ENCODE results near the gene XIAP. TPM values are rescaled to one million over a fixed set of nuclear protein-coding genes. Genes with fewer than 3 reads are reported as not detected.
"Not testable (repeated sequence)": the region's sequence is repeated elsewhere in the genome, so short reads cannot be mapped to it uniquely, and the experiment has no call there.

Gene XIAP
- total RNA-seq, 1 donor from 2014 or later = 61.9 TPM

- TF ChIP-seq CTCF (IDR thresholded peaks at IDR 0.05) = no peak
- Histone ChIP-seq H3K9me3 (no peaks in the 10 kb centered on the region), H3K4me1 (no peaks in the 10 kb centered on the region), H3K36me3 (no peaks in the 10 kb centered on the region), H3K27me3 (ENCODE audit: low read depth) (no peaks in the 10 kb centered on the region), H3K4me3 (no peak overlapping the region), H3K27ac (no peak overlapping the region)
- intact Hi-C loops (cut with DNase I) = no loop called here
- DNase-seq (no peak), ATAC-seq (no peak)
Observed at GRCh38 chrX:123918106-123918721, 58.4 kb downstream of the XIAP start.

- DNase-seq (no peak), ATAC-seq (no peak)
- no peaks in the 10 kb centered on the region for H3K36me3 ChIP-seq
- no peak overlapping the region for H3K4me3 ChIP-seq
- intact Hi-C loops (cut with DNase I) = no loop called here
- no peak for TF ChIP-seq CTCF (IDR thresholded peaks at IDR 0.05)
- H3K27ac ChIP-seq = no peak overlapping the region
- no peaks in the 10 kb centered on the region for H3K9me3 ChIP-seq
- no peaks in the 10 kb centered on the region for H3K4me1 ChIP-seq
- H3K27me3 ChIP-seq (ENCODE audit: low read depth) = no peaks in the 10 kb centered on the region
Observed at GRCh38 chrX:123920105-123920785, 60.4 kb downstream of the XIAP start.

DNA sequence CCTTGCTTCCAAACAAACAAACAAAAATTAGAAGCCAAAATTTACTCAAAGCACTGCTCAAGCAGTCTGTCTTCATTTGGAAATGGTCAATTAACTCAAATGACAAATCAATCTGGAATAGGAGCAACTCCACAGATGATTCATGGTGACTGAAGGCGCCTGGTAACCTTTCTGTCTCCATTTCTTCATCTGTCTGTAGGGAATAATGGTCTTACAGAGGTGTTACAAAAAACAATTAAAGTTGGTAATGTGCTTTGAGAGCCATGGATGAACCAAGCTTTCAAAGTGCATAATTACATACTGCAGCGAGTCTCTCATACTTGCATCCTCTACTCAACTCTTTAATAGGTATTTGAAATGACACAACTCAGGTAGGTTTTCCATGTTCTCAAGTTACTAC is 63.4 kb downstream of the XIAP start:
- H3K36me3 ChIP-seq = no peaks in the 10 kb centered on the region
- H3K27ac ChIP-seq = no peak overlapping the region
- H3K4me1 ChIP-seq = no peaks in the 10 kb centered on the region
- no peaks in the 10 kb centered on the region for H3K9me3 ChIP-seq
- no peak for TF ChIP-seq CTCF (IDR thresholded peaks at IDR 0.05)
- intact Hi-C loops (cut with DNase I) = no loop called here
- DNase-seq (no peak), ATAC-seq (no peak)
- H3K27me3 ChIP-seq (ENCODE audit: low read depth) = no peaks in the 10 kb centered on the region
- no peak overlapping the region for H3K4me3 ChIP-seq

- no peak for TF ChIP-seq CTCF (IDR thresholded peaks at IDR 0.05)
- H3K27ac ChIP-seq = no peak overlapping the region
Observed at GRCh38 chrX:123924186-123924585, 64.3 kb downstream of the XIAP start.

GRCh38 chrX:123927845-123928244 is 68.0 kb downstream of the XIAP start:
- no peaks in the 10 kb centered on the region for H3K36me3 ChIP-seq
- no peak for TF ChIP-seq CTCF (IDR thresholded peaks at IDR 0.05)
- no peak overlapping the region for H3K4me3 ChIP-seq
- H3K27me3 ChIP-seq (ENCODE audit: low read depth) = no peaks in the 10 kb centered on the region
- no peaks in the 10 kb centered on the region for H3K9me3 ChIP-seq
- no peaks in the 10 kb centered on the region for H3K4me1 ChIP-seq
- no peak overlapping the region for H3K27ac ChIP-seq
- DNase-seq = no peak
- no peak for ATAC-seq
- intact Hi-C loops (cut with DNase I) = no loop called here

More at GRCh38 chrX:123924186-123924585, 64.3 kb downstream of the XIAP start:
- no peaks in the 10 kb centered on the region for H3K4me1 ChIP-seq
- no peak overlapping the region for H3K4me3 ChIP-seq
- DNase-seq (no peak), ATAC-seq (no peak)
- no peaks in the 10 kb centered on the region for H3K27me3 ChIP-seq (ENCODE audit: low read depth)
- H3K36me3 ChIP-seq = no peaks in the 10 kb centered on the region
- intact Hi-C loops (cut with DNase I) = no loop called here
- H3K9me3 ChIP-seq = no peaks in the 10 kb centered on the region

DNA sequence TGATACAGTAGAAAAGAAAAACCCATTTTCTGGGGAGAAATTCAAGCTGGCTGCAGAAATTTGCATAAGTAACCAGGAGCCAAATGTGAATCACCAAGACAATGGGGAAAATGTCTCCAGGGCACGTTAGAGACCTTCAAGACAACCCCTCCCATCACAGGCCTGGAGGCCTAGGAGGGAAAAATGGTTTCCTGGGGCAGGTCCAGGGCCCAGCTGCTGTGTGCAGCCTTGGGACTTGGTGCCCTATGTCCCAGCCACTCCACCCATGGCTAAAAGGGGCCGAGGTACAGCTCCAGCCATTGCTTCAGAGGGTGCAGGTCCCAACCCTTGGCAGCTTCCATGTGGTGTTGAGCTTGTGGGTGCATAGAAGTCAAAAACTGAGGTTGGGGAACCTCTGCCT is 72.2 kb downstream of the XIAP start:
- H3K27me3 ChIP-seq (ENCODE audit: low read depth); ATAC-seq; intact Hi-C loops (cut with DNase I); DNase-seq; H3K36me3 ChIP-seq; H3K4me1 ChIP-seq; H3K4me3 ChIP-seq; H3K9me3 ChIP-seq; H3K27ac ChIP-seq: not testable (repeated sequence)
